MM.1S (cell line): ENCODE data around the gene HNRNPLL.

ENCODE experiments used
- EZH2 ChIP-seq: fragments of 300-600 bp; sonication (generic); optimal IDR thresholded peaks from 2 replicates; pipeline ENCODE3; 2017; ENCODE audit warnings: low read depth, mild to moderate bottlenecking, antibody characterized with exemption, low read length, mixed read lengths
- EZH2phosphoT487 ChIP-seq: fragments of 300-600 bp; sonication (generic); IDR thresholded peaks from 2 replicates; pipeline ENCODE4 v1.6.1; 2018; ENCODE audit warnings: antibody characterized with exemption, low read length
- TF ChIP-seq, protein P1 (sequence below): fragments of 300-600 bp; sonication (generic); IDR thresholded peaks from 2 replicates; pipeline ENCODE4 v1.5.1; 2016; ENCODE audit warnings: antibody characterized with exemption, low read length, mixed read lengths

DNA sequence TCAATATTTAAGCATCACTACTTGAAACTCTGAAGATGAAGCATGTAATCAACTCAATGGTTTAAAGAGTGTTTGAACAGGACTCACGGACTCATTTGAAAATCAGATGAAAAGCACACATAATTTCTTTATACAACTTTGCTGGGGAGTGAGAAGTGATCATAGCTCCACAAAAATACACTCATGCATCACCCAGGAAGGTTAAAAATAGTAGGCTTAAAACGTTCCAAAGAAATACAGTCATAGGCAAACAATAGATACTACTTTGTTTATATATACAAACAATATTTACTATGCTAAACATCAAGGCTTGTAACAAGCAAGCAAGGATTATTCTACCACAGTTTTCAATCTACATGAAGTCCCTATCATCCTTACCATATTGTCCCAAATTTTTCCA, 11.6 kb downstream of the HNRNPLL start:
- TF ChIP-seq, protein P1, sequence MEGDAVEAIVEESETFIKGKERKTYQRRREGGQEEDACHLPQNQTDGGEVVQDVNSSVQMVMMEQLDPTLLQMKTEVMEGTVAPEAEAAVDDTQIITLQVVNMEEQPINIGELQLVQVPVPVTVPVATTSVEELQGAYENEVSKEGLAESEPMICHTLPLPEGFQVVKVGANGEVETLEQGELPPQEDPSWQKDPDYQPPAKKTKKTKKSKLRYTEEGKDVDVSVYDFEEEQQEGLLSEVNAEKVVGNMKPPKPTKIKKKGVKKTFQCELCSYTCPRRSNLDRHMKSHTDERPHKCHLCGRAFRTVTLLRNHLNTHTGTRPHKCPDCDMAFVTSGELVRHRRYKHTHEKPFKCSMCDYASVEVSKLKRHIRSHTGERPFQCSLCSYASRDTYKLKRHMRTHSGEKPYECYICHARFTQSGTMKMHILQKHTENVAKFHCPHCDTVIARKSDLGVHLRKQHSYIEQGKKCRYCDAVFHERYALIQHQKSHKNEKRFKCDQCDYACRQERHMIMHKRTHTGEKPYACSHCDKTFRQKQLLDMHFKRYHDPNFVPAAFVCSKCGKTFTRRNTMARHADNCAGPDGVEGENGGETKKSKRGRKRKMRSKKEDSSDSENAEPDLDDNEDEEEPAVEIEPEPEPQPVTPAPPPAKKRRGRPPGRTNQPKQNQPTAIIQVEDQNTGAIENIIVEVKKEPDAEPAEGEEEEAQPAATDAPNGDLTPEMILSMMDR = no peak
- TF ChIP-seq EZH2phosphoT487 = no peak
- no peak for TF ChIP-seq EZH2
